Osteocyte (in vitro differentiated cells): Measurements from ENCODE around the gene CBY1. TPM values are rescaled to one million over a fixed set of nuclear protein-coding genes. Genes with fewer than 3 reads are reported as not detected.

Source experiments
- DNase-seq: peaks from one replicate; pipeline ENCODE4 v3.0.0; 2021; ENCODE audit warnings: mixed read lengths; ENCODE audit not compliant: unreplicated experiment; ENCODE audit errors: extremely low spot score
- H3K27ac Mint-ChIP-seq: one replicate; pipeline ENCODE4 v1.8.0; 2021; ENCODE audit warnings: mild to moderate bottlenecking, mixed read lengths; ENCODE audit not compliant: unreplicated experiment
- H3K27me3 Mint-ChIP-seq: one replicate; pipeline ENCODE4 v1.8.0; 2021; ENCODE audit warnings: mixed read lengths; ENCODE audit not compliant: unreplicated experiment
- H3K36me3 Mint-ChIP-seq: one replicate; pipeline ENCODE4 v1.8.0; 2021; ENCODE audit warnings: mixed read lengths; ENCODE audit not compliant: unreplicated experiment
- H3K4me1 Mint-ChIP-seq: one replicate; pipeline ENCODE4 v1.8.0; 2021; ENCODE audit warnings: mixed read lengths; ENCODE audit not compliant: unreplicated experiment
- H3K4me3 Mint-ChIP-seq: one replicate; pipeline ENCODE4 v1.8.0; 2021; ENCODE audit warnings: mild to moderate bottlenecking, moderate library complexity, mixed read lengths; ENCODE audit not compliant: unreplicated experiment
- H3K9me3 Mint-ChIP-seq: one replicate; pipeline ENCODE4 v1.8.0; 2021; ENCODE audit warnings: mixed read lengths; ENCODE audit not compliant: unreplicated experiment
- total RNA-seq: library from RNA; stranded (reverse); gene quantifications from 2 replicates; pipeline ENCODE4 v1.2.1, GENCODE V29; 2021
- TF ChIP-seq, protein P1 (sequence below): fragments of 200-600 bp; sonication (generic); IDR thresholded peaks from 2 replicates; pipeline ENCODE4 v1.5.0; 2021; ENCODE audit warnings: antibody characterized with exemption, mild to moderate bottlenecking, moderate library complexity

Gene CBY1
- total RNA-seq, 1 donor from 2014 or later = 38.3 TPM

DNA sequence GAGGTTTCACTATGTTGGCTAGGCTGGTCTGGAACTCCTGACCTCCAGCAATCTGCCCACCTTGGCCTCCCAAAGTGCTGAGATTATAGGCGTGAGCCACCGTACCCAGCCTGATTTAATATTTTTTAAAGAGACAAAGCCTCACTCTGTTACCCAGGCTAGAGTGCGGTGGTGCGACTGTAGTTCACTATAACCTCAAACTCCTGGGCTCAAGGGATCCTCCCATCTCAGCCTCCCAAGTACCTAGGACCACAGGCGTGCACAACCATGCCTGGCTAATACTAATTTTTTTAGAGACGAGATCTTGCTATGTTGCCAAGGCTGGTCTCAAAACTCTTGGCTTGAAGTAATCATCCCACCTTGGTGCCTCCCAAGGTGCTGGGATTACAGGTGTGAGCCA lies 62.8 kb downstream of the CBY1 start:
- Mint-ChIP-seq H3K9me3 (no peaks in the 10 kb centered on the region), H3K27me3 (no peaks in the 10 kb centered on the region), H3K36me3 (peaks cover 26% of the 10 kb centered on the region), H3K27ac (peak overlapping the region; percentile 90), H3K4me1 (peaks cover 57% of the 10 kb centered on the region), H3K4me3 (peak overlapping the region; percentile 32)
- TF ChIP-seq, protein P1, sequence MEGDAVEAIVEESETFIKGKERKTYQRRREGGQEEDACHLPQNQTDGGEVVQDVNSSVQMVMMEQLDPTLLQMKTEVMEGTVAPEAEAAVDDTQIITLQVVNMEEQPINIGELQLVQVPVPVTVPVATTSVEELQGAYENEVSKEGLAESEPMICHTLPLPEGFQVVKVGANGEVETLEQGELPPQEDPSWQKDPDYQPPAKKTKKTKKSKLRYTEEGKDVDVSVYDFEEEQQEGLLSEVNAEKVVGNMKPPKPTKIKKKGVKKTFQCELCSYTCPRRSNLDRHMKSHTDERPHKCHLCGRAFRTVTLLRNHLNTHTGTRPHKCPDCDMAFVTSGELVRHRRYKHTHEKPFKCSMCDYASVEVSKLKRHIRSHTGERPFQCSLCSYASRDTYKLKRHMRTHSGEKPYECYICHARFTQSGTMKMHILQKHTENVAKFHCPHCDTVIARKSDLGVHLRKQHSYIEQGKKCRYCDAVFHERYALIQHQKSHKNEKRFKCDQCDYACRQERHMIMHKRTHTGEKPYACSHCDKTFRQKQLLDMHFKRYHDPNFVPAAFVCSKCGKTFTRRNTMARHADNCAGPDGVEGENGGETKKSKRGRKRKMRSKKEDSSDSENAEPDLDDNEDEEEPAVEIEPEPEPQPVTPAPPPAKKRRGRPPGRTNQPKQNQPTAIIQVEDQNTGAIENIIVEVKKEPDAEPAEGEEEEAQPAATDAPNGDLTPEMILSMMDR = no peak
- no peak for DNase-seq

DNA sequence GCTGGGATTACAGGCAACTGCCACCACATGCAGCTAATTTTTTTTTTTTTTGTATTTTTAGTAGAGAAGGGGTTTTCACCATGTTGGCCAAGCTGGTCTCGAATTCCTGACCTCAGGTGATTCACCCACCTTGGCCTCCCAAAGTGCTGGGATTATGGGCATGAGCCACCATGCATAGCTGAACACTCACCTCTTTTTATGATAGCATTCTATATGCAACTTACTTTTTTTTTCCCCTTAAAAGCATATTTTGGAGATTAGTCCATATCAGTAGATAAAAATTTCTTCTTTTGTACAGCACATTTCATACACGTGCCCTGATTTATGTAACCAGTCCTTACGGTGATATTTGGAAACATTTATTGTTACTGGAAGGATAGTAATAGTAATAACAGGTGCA lies 63.9 kb downstream of the CBY1 start:
- peaks cover 49% of the 10 kb centered on the region for H3K4me1 Mint-ChIP-seq
- no peaks in the 10 kb centered on the region for H3K9me3 Mint-ChIP-seq
- peak overlapping the region; percentile 32 for H3K4me3 Mint-ChIP-seq
- DNase-seq = no peak
- TF ChIP-seq, protein P1 = no peak
- H3K27me3 Mint-ChIP-seq = no peaks in the 10 kb centered on the region
- H3K36me3 Mint-ChIP-seq = peaks cover 34% of the 10 kb centered on the region
- H3K27ac Mint-ChIP-seq = peak overlapping the region; percentile 90

DNA sequence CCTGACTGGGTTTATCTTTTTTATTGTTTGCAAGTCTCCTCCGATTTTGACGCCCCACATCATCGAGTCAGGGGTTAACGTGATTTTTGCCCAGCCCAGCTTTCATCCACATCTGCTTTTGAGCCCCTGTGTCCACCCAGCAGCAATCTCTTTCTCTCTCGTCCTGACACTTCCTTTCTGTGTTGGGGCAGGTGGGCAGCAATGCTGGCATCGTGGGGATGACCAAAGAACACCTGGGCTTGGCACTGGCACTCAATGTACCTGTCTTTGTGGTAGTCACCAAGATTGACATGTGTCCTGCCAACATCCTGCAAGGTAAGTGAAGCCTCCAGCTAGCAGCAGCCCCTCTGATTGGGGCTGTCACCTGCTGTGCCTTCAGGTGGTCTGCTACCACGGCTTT lies 65.1 kb downstream of the CBY1 start:
- Mint-ChIP-seq H3K4me1 (peaks cover 42% of the 10 kb centered on the region), H3K27ac (peak overlapping the region; percentile 72), H3K36me3 (peaks cover 37% of the 10 kb centered on the region), H3K9me3 (no peaks in the 10 kb centered on the region), H3K27me3 (no peaks in the 10 kb centered on the region), H3K4me3 (no peak overlapping the region)
- TF ChIP-seq, protein P1 = no peak
- no peak for DNase-seq

Other genes starting within 250 kb of the CBY1 start
- gene KCNJ4, start 201.4 kb upstream of the CBY1 start, total RNA-seq = 0.43 and 0.57 TPM in 2 replicates
- 39.3 and 49.3 TPM in 2 replicates for gene KDELR3, start 188.5 kb upstream of the CBY1 start, total RNA-seq
- 439 and 466 TPM in 2 replicates for gene DDX17, start 150.3 kb upstream of the CBY1 start, total RNA-seq
- 1.4 TPM in 2 replicates for gene DMC1, start 86.5 kb upstream of the CBY1 start, total RNA-seq
- 2.7 and 3.5 TPM in 2 replicates for gene FAM227A, start 246 bp upstream of the CBY1 start, total RNA-seq
- 60.7 and 61.0 TPM in 2 replicates for gene TOMM22, start 25.3 kb downstream of the CBY1 start, total RNA-seq
- gene JOSD1, start 44.3 kb downstream of the CBY1 start, total RNA-seq = 78.6 and 85.5 TPM in 2 replicates
- gene GTPBP1, start 49.3 kb downstream of the CBY1 start, total RNA-seq = 67.4 and 68.8 TPM in 2 replicates
- gene SUN2, start 99.4 kb downstream of the CBY1 start, total RNA-seq = 148 and 151 TPM in 2 replicates
- 16.4 and 17.0 TPM in 2 replicates for gene DNAL4, start 137.5 kb downstream of the CBY1 start, total RNA-seq
- 4.7 and 4.8 TPM in 2 replicates for gene NPTXR, start 187.4 kb downstream of the CBY1 start, total RNA-seq
- gene CBX6, start 215.6 kb downstream of the CBY1 start, total RNA-seq = 83.5 and 86.2 TPM in 2 replicates